Immature natural killer cell (primary cell): ENCODE data around the gene KCNK5. TPM values are rescaled to one million over a fixed set of nuclear protein-coding genes. Genes with fewer than 3 reads are reported as not detected.

Experiments used
- DNase-seq, 3 donors: peaks; one replicate each; pipeline ENCODE4 v3.0.0; 2022; ENCODE audit warnings: mixed read lengths in 1 of 3
- H3K27ac Mint-ChIP-seq, 6 donors: one replicate each; pipeline ENCODE4 v1.8.0; 2020; ENCODE audit warnings: mixed read lengths in 6 of 6, mild to moderate bottlenecking in 5 of 6, inconsistent platforms in 4 of 6, moderate library complexity in 3 of 6
- H3K27me3 Mint-ChIP-seq, 3 donors: one replicate each; pipeline ENCODE4 v1.8.0; 2020 to 2021; ENCODE audit warnings: low read depth in 3 of 3, mild to moderate bottlenecking in 3 of 3, mixed read lengths in 3 of 3, moderate library complexity in 3 of 3, inconsistent platforms in 1 of 3
- H3K36me3 Mint-ChIP-seq, 3 donors: one replicate each; pipeline ENCODE4 v1.8.0; 2020; ENCODE audit warnings: mixed read lengths in 3 of 3, inconsistent platforms in 2 of 3, mild to moderate bottlenecking in 2 of 3
- H3K4me1 Mint-ChIP-seq, 2 donors: one replicate each; pipeline ENCODE4 v1.8.0; 2020; ENCODE audit warnings: inconsistent platforms in 2 of 2, mild to moderate bottlenecking in 2 of 2, mixed read lengths in 2 of 2, moderate library complexity in 1 of 2
- H3K4me3 Mint-ChIP-seq, 5 donors: one replicate each; pipeline ENCODE4 v1.8.0; 2020; ENCODE audit warnings: mild to moderate bottlenecking in 5 of 5, mixed read lengths in 5 of 5, inconsistent platforms in 3 of 5, moderate library complexity in 3 of 5
- H3K9me3 Mint-ChIP-seq, 6 donors: one replicate each; pipeline ENCODE4 v1.8.0; 2020; ENCODE audit warnings: mild to moderate bottlenecking in 6 of 6, mixed read lengths in 6 of 6, inconsistent platforms in 4 of 6, moderate library complexity in 3 of 6
- polyA plus RNA-seq, 3 donors: library from polyadenylated mRNA; unstranded; fragments of 300-500 nt; fragmentation: Illumina TruSeq; gene quantifications; one replicate each; pipeline ENCODE4 v1.2.3, GENCODE V29; 2021

The KCNK5 gene
- polyA plus RNA-seq, 3 donors from 2014 or later, result 0.08 TPM; not detected in 2

GRCh38 chr6:39230654-39231035, 1.4 kb upstream of the KCNK5 start:
- H3K4me1 Mint-ChIP-seq, result peaks cover 28% of the 10 kb centered on the region in 2 donors
- no peaks in the 10 kb centered on the region for H3K36me3 Mint-ChIP-seq
- no peak overlapping the region for H3K27ac Mint-ChIP-seq
- H3K27me3 Mint-ChIP-seq, result peaks cover 0 to 16% (median 2%) of the 10 kb centered on the region in 3 donors
- H3K4me3 Mint-ChIP-seq, result peak overlapping the region in 3 of 5 donors; percentile 18 to 81 (median 33)
- DNase-seq, result no peak
- no peaks in the 10 kb centered on the region for H3K9me3 Mint-ChIP-seq

- DNase-seq, result no peak
- Mint-ChIP-seq H3K27ac (no peak overlapping the region), H3K4me3 (peak overlapping the region; percentile 12 to 81 (median 62)), H3K4me1 (peaks cover 28% of the 10 kb centered on the region in 2 donors), H3K9me3 (no peaks in the 10 kb centered on the region), H3K27me3 (peaks cover 0 to 12% (median 2%) of the 10 kb centered on the region in 3 donors), H3K36me3 (no peaks in the 10 kb centered on the region)
Measured at GRCh38 chr6:39228111-39228971, 934 bp downstream of the KCNK5 start.

- Mint-ChIP-seq H3K36me3 (no peaks in the 10 kb centered on the region), H3K27ac (no peak overlapping the region), H3K4me1 (peaks cover 28% of the 10 kb centered on the region in 2 donors), H3K4me3 (no peak overlapping the region), H3K9me3 (no peaks in the 10 kb centered on the region), H3K27me3 (peaks cover 0 to 12% (median 2%) of the 10 kb centered on the region in 3 donors)
- DNase-seq, result no peak
Measured at GRCh38 chr6:39227476-39227875, 1.8 kb downstream of the KCNK5 start.

DNA sequence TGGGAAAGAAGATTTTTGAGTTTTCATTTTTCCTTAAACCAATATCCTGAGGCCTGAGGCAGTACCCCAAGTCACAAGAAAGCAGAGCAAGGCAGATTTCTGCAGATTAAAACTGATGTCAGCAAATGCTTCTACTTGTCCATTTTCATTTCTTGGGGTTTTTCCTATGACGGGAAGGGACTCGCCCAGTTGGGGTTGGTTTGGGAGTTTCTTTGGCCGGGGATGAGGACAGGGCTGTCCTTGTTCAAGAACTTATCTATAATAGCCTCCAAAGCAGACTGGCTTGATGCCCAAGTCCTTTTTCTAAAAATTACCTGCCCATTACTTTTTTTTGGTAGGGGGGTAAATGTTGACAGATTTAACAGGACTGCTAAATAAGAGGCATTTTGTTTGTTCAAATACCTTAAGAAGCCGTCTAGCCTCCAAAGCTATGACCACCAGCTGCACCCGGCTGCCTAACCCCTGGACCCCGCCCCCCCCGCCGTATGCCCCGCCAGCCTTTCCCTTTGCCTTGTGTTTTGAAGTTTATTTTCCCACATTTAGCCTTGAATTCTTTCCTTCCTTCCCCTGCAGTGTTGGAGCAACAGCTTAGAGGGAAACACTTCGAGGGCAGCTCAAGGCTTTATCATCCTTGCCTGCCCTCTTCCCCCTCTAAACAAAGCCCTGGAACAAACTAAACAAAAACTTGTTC, 2.5 kb downstream of the KCNK5 start:
- H3K4me3 Mint-ChIP-seq, result peak overlapping the region in 1 of 5 donors; percentile 7
- no peak overlapping the region for H3K27ac Mint-ChIP-seq
- peaks cover 0 to 12% (median 2%) of the 10 kb centered on the region in 3 donors for H3K27me3 Mint-ChIP-seq
- no peak for DNase-seq
- H3K9me3 Mint-ChIP-seq, result no peaks in the 10 kb centered on the region
- H3K36me3 Mint-ChIP-seq, result no peaks in the 10 kb centered on the region
- H3K4me1 Mint-ChIP-seq, result peaks cover 28% of the 10 kb centered on the region in 2 donors

- no peak for DNase-seq
- H3K27me3 Mint-ChIP-seq, result peaks cover 0 to 12% (median 2%) of the 10 kb centered on the region in 3 donors
Measured at GRCh38 chr6:39225946-39226437, 3.3 kb downstream of the KCNK5 start.

DNA sequence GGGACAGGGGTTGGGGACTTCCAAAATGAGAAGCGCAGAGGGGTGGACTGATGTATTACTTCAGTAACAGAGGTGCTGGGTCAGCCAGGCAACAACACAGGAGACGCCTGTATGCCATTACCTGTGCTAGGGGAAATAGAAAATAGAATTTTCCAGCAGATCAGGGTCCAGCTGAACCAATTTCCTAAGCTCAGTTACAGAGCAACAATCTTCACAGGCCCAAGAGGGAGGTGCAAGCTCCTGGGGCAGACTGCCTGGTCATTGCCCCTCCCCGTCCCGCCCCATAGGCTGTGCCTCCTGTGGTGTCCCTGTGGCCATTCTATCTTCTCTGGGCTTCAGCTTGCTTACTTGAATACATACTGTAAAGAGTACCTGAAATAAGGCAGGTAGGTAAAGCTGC, 3.7 kb downstream of the KCNK5 start:
- peaks cover 0 to 12% (median 2%) of the 10 kb centered on the region in 3 donors for H3K27me3 Mint-ChIP-seq
- H3K27ac Mint-ChIP-seq, result no peak overlapping the region
- peaks cover 26 to 28% of the 10 kb centered on the region in 2 donors for H3K4me1 Mint-ChIP-seq
- H3K4me3 Mint-ChIP-seq, result no peak overlapping the region
- no peaks in the 10 kb centered on the region for H3K36me3 Mint-ChIP-seq
- no peak for DNase-seq
- H3K9me3 Mint-ChIP-seq, result no peaks in the 10 kb centered on the region

More at GRCh38 chr6:39225946-39226437, 3.3 kb downstream of the KCNK5 start:
- peak overlapping the region in 3 of 5 donors; percentile 15 to 48 (median 31) for H3K4me3 Mint-ChIP-seq
- peak overlapping the region in 1 of 6 donors; percentile 60 for H3K27ac Mint-ChIP-seq
- no peaks in the 10 kb centered on the region for H3K9me3 Mint-ChIP-seq
- peaks cover 28% of the 10 kb centered on the region in 2 donors for H3K4me1 Mint-ChIP-seq
- H3K36me3 Mint-ChIP-seq, result no peaks in the 10 kb centered on the region

- H3K4me1 Mint-ChIP-seq, result peaks cover 17 to 20% of the 10 kb centered on the region in 2 donors
- no peak overlapping the region for H3K4me3 Mint-ChIP-seq
- H3K9me3 Mint-ChIP-seq, result no peaks in the 10 kb centered on the region
- no peak overlapping the region for H3K27ac Mint-ChIP-seq
- H3K36me3 Mint-ChIP-seq, result no peaks in the 10 kb centered on the region
- H3K27me3 Mint-ChIP-seq, result peaks cover 0 to 12% (median 2%) of the 10 kb centered on the region in 3 donors
- no peak for DNase-seq
Measured at GRCh38 chr6:39224523-39225182, 4.6 kb downstream of the KCNK5 start.

- Mint-ChIP-seq H3K9me3 (no peaks in the 10 kb centered on the region), H3K36me3 (no peaks in the 10 kb centered on the region), H3K4me1 (peaks cover 16 to 17% of the 10 kb centered on the region in 2 donors), H3K27me3 (peaks cover 0 to 12% (median 2%) of the 10 kb centered on the region in 3 donors), H3K4me3 (no peak overlapping the region), H3K27ac (no peak overlapping the region)
- DNase-seq, result no peak
Measured at GRCh38 chr6:39224011-39224410, 5.3 kb downstream of the KCNK5 start.

DNA sequence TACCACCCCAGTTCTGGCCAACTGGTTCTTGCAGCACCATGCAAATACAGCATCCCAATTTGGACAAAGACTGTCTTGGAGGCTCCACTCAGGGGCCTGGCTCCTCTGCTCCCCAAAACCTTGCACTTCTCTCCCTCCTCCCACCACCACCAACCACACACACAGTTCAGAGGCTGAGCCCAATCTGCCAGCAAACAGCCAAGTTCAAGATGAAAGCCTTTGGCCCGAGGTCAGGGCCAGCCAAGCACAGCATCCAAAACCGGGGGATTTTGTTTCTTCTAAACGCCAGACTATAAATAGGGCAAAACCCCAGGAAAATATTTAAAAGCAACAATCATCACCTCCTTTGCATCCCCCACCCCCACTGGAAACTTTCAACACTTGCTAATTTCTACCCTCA, 5.7 kb downstream of the KCNK5 start:
- DNase-seq, result no peak
- Mint-ChIP-seq H3K4me1 (peaks cover 12 to 17% of the 10 kb centered on the region in 2 donors), H3K9me3 (no peaks in the 10 kb centered on the region), H3K4me3 (no peak overlapping the region), H3K36me3 (no peaks in the 10 kb centered on the region), H3K27me3 (peaks cover 0 to 12% (median 2%) of the 10 kb centered on the region in 3 donors), H3K27ac (no peak overlapping the region)

DNA sequence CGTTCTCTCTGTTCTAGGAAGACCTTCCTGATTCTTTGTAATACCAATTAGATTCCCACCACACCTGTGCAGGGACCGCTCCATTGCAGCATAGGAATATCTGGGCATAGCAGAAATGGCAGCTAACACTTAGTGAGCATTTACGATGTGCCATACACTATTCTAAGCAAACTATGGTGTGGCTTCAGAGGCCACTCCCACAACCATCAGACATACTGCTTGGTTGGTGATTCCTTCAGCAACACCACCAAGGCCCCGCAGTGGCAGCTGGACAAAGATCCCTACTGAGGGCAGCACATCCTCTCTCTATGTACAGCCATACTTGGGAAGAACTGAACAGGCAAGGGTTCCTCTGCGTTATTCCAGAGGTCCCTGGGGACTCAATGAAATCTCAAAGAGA, 6.2 kb downstream of the KCNK5 start:
- H3K36me3 Mint-ChIP-seq, result no peaks in the 10 kb centered on the region
- peaks cover 0 to 12% (median 2%) of the 10 kb centered on the region in 3 donors for H3K27me3 Mint-ChIP-seq
- peaks cover 12 to 17% of the 10 kb centered on the region in 2 donors for H3K4me1 Mint-ChIP-seq
- H3K27ac Mint-ChIP-seq, result no peak overlapping the region
- DNase-seq, result no peak
- H3K4me3 Mint-ChIP-seq, result no peak overlapping the region
- no peaks in the 10 kb centered on the region for H3K9me3 Mint-ChIP-seq

GRCh38 chr6:39221779-39222641, 7.3 kb downstream of the KCNK5 start:
- no peak overlapping the region for H3K27ac Mint-ChIP-seq
- DNase-seq, result no peak
- peaks cover 10 to 14% of the 10 kb centered on the region in 2 donors for H3K4me1 Mint-ChIP-seq
- H3K4me3 Mint-ChIP-seq, result no peak overlapping the region
- H3K36me3 Mint-ChIP-seq, result no peaks in the 10 kb centered on the region
- no peaks in the 10 kb centered on the region for H3K9me3 Mint-ChIP-seq
- peaks cover 0 to 5% (median 0%) of the 10 kb centered on the region in 3 donors for H3K27me3 Mint-ChIP-seq

GRCh38 chr6:39221115-39221514, 8.2 kb downstream of the KCNK5 start:
- Mint-ChIP-seq H3K27ac (no peak overlapping the region), H3K27me3 (peaks cover 0 to 2% (median 0%) of the 10 kb centered on the region in 3 donors), H3K4me3 (no peak overlapping the region), H3K4me1 (peaks cover 4 to 5% of the 10 kb centered on the region in 2 donors), H3K36me3 (no peaks in the 10 kb centered on the region), H3K9me3 (no peaks in the 10 kb centered on the region)
- no peak for DNase-seq
